Fibroblast of pulmonary artery (primary cell): Measurements from ENCODE around the gene FOXP4.

ENCODE experiments used
- DNase-seq: peaks from one replicate; pipeline ENCODE4 v3.0.0-alpha.2; 2010; ENCODE audit warnings: low read depth
- H3K4me3 ChIP-seq: replicated peaks from 2 replicates; pipeline ENCODE4 v1.5.1; 2011; ENCODE audit warnings: low read depth, mild to moderate bottlenecking, control low read depth, low read length, moderate library complexity
- TF ChIP-seq, protein P1 (sequence below): IDR thresholded peaks from 2 replicates; pipeline ENCODE4 v1.5.1; 2011; ENCODE audit warnings: mild to moderate bottlenecking, control low read depth, low read length, inconsistent platforms; ENCODE audit errors: missing control alignments

FOXP4 gene

DNA sequence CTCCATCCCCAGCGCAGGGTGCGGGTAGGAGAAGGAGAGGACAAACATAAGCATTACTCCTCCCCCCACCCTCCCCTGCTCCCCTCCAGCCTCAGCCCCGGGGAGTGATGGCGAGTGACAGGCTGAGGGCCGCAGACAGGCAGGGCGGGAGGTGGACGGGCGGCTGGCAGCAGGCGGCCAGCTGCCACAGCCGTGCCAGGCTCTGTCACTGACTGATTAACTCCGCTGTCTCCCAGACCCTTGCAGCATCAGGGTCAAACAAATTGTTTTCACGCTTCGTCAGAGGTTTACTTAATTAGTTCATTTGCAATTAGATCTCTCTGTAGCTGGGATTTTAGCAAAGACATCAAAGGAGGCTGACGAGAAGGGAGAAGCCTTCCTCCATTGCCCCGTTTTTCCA lies 41.9 kb downstream of the FOXP4 start:
- no peak for DNase-seq
- no peak overlapping the region for H3K4me3 ChIP-seq
- TF ChIP-seq, protein P1, sequence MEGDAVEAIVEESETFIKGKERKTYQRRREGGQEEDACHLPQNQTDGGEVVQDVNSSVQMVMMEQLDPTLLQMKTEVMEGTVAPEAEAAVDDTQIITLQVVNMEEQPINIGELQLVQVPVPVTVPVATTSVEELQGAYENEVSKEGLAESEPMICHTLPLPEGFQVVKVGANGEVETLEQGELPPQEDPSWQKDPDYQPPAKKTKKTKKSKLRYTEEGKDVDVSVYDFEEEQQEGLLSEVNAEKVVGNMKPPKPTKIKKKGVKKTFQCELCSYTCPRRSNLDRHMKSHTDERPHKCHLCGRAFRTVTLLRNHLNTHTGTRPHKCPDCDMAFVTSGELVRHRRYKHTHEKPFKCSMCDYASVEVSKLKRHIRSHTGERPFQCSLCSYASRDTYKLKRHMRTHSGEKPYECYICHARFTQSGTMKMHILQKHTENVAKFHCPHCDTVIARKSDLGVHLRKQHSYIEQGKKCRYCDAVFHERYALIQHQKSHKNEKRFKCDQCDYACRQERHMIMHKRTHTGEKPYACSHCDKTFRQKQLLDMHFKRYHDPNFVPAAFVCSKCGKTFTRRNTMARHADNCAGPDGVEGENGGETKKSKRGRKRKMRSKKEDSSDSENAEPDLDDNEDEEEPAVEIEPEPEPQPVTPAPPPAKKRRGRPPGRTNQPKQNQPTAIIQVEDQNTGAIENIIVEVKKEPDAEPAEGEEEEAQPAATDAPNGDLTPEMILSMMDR: no peak

GRCh38 chr6:41589223-41589622 lies 43.0 kb downstream of the FOXP4 start:
- TF ChIP-seq, protein P1: no peak
- DNase-seq: no peak
- H3K4me3 ChIP-seq: no peak overlapping the region

GRCh38 chr6:41589636-41590622 lies 43.7 kb downstream of the FOXP4 start:
- DNase-seq: no peak
- H3K4me3 ChIP-seq: no peak overlapping the region
- TF ChIP-seq, protein P1: no peak

GRCh38 chr6:41591122-41591521 lies 44.9 kb downstream of the FOXP4 start:
- no peak for DNase-seq
- TF ChIP-seq, protein P1: no peak
- H3K4me3 ChIP-seq: no peak overlapping the region

DNA sequence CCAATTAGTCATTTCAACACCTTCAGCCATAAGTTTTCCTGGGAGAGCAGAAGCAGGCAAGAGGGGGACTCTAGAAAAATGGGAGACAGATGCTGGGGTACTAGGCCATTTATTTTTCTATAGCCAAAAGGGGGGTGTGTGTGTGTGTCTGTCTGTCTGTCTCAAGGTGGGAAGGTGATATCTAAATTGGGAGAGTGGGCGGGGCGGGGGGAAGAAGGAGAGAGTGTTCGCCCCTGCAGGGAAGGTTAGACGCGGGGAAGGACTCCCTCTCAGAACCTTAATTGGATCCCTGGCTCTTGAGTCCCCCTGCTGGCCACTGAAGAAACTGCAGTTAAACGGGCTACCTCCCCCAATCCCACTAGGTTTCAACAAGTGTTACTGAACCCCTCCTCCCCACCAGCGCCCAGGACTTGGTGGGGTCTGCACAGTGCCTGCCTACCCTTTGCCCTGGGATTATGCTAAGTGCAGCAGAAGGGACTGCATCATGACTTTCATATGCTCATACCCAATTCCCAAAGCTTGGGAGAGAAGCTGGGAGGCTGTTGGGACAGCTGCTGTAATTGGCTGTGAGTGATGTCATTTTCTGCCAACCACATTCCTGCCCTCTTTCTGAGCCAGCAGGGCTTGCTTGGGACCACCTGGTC lies 45.8 kb downstream of the FOXP4 start:
- DNase-seq: peak; percentile 66
- TF ChIP-seq, protein P1: peak; percentile 93
- H3K4me3 ChIP-seq: no peak overlapping the region

- DNase-seq: no peak
- TF ChIP-seq, protein P1: no peak
Measured at GRCh38 chr6:41593406-41593805, 47.2 kb downstream of the FOXP4 start.

More at GRCh38 chr6:41593406-41593805, 47.2 kb downstream of the FOXP4 start:
- H3K4me3 ChIP-seq: no peak overlapping the region
